Stimulated activated CD4-positive, alpha-beta T cell treated with anti-CD3 and anti-CD28 coated beads, TNF-alpha, amount 100 ng/mL, for 48 hours (primary cell): Measurements from ENCODE around the gene LRP1B.
"Not testable (repeated sequence)": the region's sequence is repeated elsewhere in the genome, so short reads cannot be mapped to it uniquely, and the experiment has no call there.

Experiments used
- DNase-seq, 3 donors: peaks; one replicate each; pipeline ENCODE4 v3.0.0-alpha.2; 2020; ENCODE audit warnings: low read depth in 3 of 3

LRP1B gene

GRCh38 chr2:140604096-140604495, 1526.7 kb downstream of the LRP1B start:
- DNase-seq: no peak

GRCh38 chr2:140603416-140603815, 1527.4 kb downstream of the LRP1B start:
- DNase-seq: no peak

GRCh38 chr2:140601801-140602200, 1529.0 kb downstream of the LRP1B start:
- DNase-seq: no peak

- DNase-seq: no peak
Measured at GRCh38 chr2:140601342-140601741, 1529.5 kb downstream of the LRP1B start.

GRCh38 chr2:140600116-140600515, 1530.7 kb downstream of the LRP1B start:
- DNase-seq: no peak

- DNase-seq: no peak
Measured at GRCh38 chr2:140597836-140598235, 1533.0 kb downstream of the LRP1B start.

- no peak for DNase-seq
Measured at GRCh38 chr2:140597205-140597604, 1533.6 kb downstream of the LRP1B start.

- no peak for DNase-seq
Measured at GRCh38 chr2:140596447-140596846, 1534.4 kb downstream of the LRP1B start.

- no peak for DNase-seq
Measured at GRCh38 chr2:140595107-140595506, 1535.7 kb downstream of the LRP1B start.

- no peak for DNase-seq
Measured at GRCh38 chr2:140593132-140593531, 1537.7 kb downstream of the LRP1B start.

- DNase-seq: no peak
Measured at GRCh38 chr2:140589696-140590095, 1541.1 kb downstream of the LRP1B start.

GRCh38 chr2:140589273-140589672, 1541.5 kb downstream of the LRP1B start:
- no peak for DNase-seq

GRCh38 chr2:140586379-140586778, 1544.4 kb downstream of the LRP1B start:
- DNase-seq: no peak

- DNase-seq: no peak
Measured at GRCh38 chr2:140585016-140585415, 1545.8 kb downstream of the LRP1B start.

GRCh38 chr2:140584471-140584870, 1546.3 kb downstream of the LRP1B start:
- no peak for DNase-seq

GRCh38 chr2:140580532-140581151, 1550.2 kb downstream of the LRP1B start:
- DNase-seq: no peak

GRCh38 chr2:140577453-140577852, 1553.4 kb downstream of the LRP1B start:
- DNase-seq: no peak

- DNase-seq: no peak
Measured at GRCh38 chr2:140567734-140568133, 1563.1 kb downstream of the LRP1B start.

- no peak for DNase-seq
Measured at GRCh38 chr2:140565756-140566155, 1565.1 kb downstream of the LRP1B start.

GRCh38 chr2:140555701-140556100, 1575.1 kb downstream of the LRP1B start:
- DNase-seq: no peak

- no peak for DNase-seq
Measured at GRCh38 chr2:140552634-140553033, 1578.2 kb downstream of the LRP1B start.

- no peak for DNase-seq
Measured at GRCh38 chr2:140551287-140551686, 1579.5 kb downstream of the LRP1B start.

- no peak for DNase-seq
Measured at GRCh38 chr2:140550821-140551220, 1580.0 kb downstream of the LRP1B start.

- DNase-seq: not testable (repeated sequence)
Measured at GRCh38 chr2:140544769-140545168, 1586.0 kb downstream of the LRP1B start.
